ENCODE measurements around the gene CNGB1. TPM values are rescaled to one million over a fixed set of nuclear protein-coding genes. Genes with fewer than 3 reads are reported as not detected.

CNGB1 gene
- total RNA-seq, 1 donor from 2014 or later = 0.91 TPM

- Mint-ChIP-seq H3K27me3 (ENCODE audit: unreplicated experiment) (peaks cover 9% of the 10 kb centered on the region), H3K4me3 (ENCODE audit: unreplicated experiment) (no peak overlapping the region), H3K9me3 (ENCODE audit: unreplicated experiment) (peaks cover 4% of the 10 kb centered on the region), H3K27ac (ENCODE audit: unreplicated experiment) (no peak overlapping the region), H3K4me1 (ENCODE audit: low read depth, unreplicated experiment) (no peaks in the 10 kb centered on the region), H3K36me3 (ENCODE audit: unreplicated experiment) (no peaks in the 10 kb centered on the region)
- no peak for DNase-seq
- TF ChIP-seq CTCF (IDR thresholded peaks at IDR 0.05; ENCODE audit: partially characterized antibody, unreplicated experiment) = no peak
Measured at GRCh38 chr16:57966204-57966771, 4.6 kb downstream of the CNGB1 start.

- H3K4me1 Mint-ChIP-seq (ENCODE audit: low read depth, unreplicated experiment) = no peaks in the 10 kb centered on the region
- H3K36me3 Mint-ChIP-seq (ENCODE audit: unreplicated experiment) = no peaks in the 10 kb centered on the region
- TF ChIP-seq CTCF (IDR thresholded peaks at IDR 0.05; ENCODE audit: partially characterized antibody, unreplicated experiment) = no peak
- peaks cover 6% of the 10 kb centered on the region for H3K9me3 Mint-ChIP-seq (ENCODE audit: unreplicated experiment)
- no peak for DNase-seq
- no peak overlapping the region for H3K4me3 Mint-ChIP-seq (ENCODE audit: unreplicated experiment)
- no peak overlapping the region for H3K27ac Mint-ChIP-seq (ENCODE audit: unreplicated experiment)
- peaks cover 10% of the 10 kb centered on the region for H3K27me3 Mint-ChIP-seq (ENCODE audit: unreplicated experiment)
Measured at GRCh38 chr16:57964157-57964700, 6.7 kb downstream of the CNGB1 start.

GRCh38 chr16:57962756-57963155, 8.2 kb downstream of the CNGB1 start:
- H3K4me3 Mint-ChIP-seq (ENCODE audit: unreplicated experiment) = no peak overlapping the region
- peaks cover 10% of the 10 kb centered on the region for H3K27me3 Mint-ChIP-seq (ENCODE audit: unreplicated experiment)
- H3K27ac Mint-ChIP-seq (ENCODE audit: unreplicated experiment) = no peak overlapping the region
- no peaks in the 10 kb centered on the region for H3K4me1 Mint-ChIP-seq (ENCODE audit: low read depth, unreplicated experiment)
- no peak for DNase-seq
- no peak for TF ChIP-seq CTCF (IDR thresholded peaks at IDR 0.05; ENCODE audit: partially characterized antibody, unreplicated experiment)
- H3K36me3 Mint-ChIP-seq (ENCODE audit: unreplicated experiment) = no peaks in the 10 kb centered on the region
- H3K9me3 Mint-ChIP-seq (ENCODE audit: unreplicated experiment) = peaks cover 6% of the 10 kb centered on the region

GRCh38 chr16:57962046-57962445, 8.9 kb downstream of the CNGB1 start:
- DNase-seq = no peak
- TF ChIP-seq CTCF (IDR thresholded peaks at IDR 0.05; ENCODE audit: partially characterized antibody, unreplicated experiment) = no peak
- Mint-ChIP-seq H3K27ac (ENCODE audit: unreplicated experiment) (no peak overlapping the region), H3K4me1 (ENCODE audit: low read depth, unreplicated experiment) (no peaks in the 10 kb centered on the region), H3K9me3 (ENCODE audit: unreplicated experiment) (peaks cover 6% of the 10 kb centered on the region), H3K36me3 (ENCODE audit: unreplicated experiment) (no peaks in the 10 kb centered on the region), H3K27me3 (ENCODE audit: unreplicated experiment) (peaks cover 9% of the 10 kb centered on the region), H3K4me3 (ENCODE audit: unreplicated experiment) (no peak overlapping the region)

GRCh38 chr16:57961538-57961937, 9.4 kb downstream of the CNGB1 start:
- Mint-ChIP-seq H3K27me3 (ENCODE audit: unreplicated experiment) (peaks cover 8% of the 10 kb centered on the region), H3K27ac (ENCODE audit: unreplicated experiment) (no peak overlapping the region), H3K4me1 (ENCODE audit: low read depth, unreplicated experiment) (no peaks in the 10 kb centered on the region), H3K4me3 (ENCODE audit: unreplicated experiment) (no peak overlapping the region), H3K36me3 (ENCODE audit: unreplicated experiment) (no peaks in the 10 kb centered on the region), H3K9me3 (ENCODE audit: unreplicated experiment) (peaks cover 6% of the 10 kb centered on the region)
- no peak for TF ChIP-seq CTCF (IDR thresholded peaks at IDR 0.05; ENCODE audit: partially characterized antibody, unreplicated experiment)
- DNase-seq = no peak

Measured in glutamatergic neuron (in vitro differentiated cells).